ENCODE results near the gene C6orf15.

C6orf15 gene

DNA sequence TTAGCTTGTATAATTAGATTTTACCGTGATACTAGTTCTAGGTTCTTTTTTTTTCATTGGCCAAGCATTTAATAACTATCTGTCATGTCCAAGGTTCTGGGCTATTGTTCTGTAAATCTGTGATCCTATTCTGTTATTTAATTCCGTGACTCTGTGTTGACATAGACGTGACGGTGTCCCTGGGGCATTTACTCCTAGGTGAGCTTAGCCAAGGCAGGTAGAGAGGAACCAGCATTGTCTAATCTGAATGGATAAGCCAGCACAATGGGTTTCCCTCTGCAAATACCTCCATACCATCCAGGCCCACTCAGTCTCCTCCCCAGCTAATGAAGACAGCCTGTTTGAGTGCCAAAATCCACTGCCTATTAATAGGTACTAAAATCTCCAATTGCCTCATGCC lies 16.8 kb upstream of the C6orf15 start:
- no peak for FAIRE-seq

DNA sequence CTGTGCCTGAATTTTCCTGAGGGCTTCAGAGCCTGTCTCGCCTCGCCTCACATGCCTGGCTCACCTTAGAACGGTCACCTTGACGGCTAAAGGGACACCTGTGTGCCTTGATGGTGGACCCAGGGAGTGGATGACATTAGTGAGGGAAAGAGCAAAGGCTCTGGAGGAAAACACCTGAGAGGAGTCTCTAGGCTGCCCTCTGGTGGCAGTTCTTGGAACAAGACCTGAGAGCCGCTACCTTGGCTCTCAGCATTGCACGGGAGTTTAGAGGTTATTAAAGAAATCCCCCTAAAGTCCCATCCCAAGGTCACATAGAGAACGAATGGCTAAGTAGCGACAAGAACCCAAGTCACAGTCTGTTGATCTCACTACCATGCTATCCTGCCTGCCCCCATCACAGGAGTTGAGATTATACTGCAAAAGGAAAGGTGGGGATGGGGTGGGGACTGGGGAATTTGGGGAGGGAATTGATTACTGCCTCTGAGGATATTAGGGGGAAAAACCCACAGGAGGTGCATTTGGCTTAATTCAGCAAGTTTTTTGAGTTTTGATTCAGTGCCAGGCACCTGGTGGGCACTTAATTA lies 15.8 kb upstream of the C6orf15 start:
- FAIRE-seq: no peak

DNA sequence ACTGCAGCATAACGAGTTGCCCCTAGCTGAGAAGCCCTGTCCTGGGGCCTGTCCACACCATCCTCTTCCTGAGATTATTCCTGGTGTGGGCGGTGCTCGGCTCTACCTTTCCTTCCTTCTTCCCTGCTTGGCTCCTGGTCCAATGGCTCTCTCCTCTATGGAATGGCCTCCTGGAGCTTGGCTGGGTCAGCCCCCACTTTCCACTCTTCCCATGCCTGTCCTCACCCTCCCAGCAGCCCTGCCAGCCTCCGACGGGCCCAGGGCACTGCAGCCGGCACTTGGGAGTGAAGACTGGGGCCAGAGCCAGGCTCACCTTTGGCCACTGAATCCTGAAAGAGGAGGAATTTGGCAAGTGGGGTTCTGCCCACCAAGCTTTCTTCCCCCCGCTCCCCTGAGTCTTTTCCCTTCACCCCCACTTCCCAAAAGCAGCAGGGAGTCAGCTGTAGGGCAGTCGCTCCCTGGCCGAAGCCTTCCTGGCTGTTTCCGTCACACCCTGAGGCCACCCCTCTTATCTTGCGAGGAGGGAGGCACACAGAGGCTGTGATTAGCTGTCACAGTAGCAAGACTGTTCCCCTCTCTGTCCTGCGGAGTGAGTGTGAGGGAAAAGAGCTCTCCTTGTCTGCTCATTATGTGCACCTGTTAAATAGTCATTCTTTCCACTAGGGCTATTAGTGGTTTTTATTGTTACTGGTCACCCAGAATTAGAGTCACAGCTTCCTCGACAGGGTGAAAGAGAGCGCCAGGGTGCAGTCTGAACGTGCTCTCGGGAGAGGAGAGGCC lies 14.2 kb upstream of the C6orf15 start:
- no peak for FAIRE-seq

DNA sequence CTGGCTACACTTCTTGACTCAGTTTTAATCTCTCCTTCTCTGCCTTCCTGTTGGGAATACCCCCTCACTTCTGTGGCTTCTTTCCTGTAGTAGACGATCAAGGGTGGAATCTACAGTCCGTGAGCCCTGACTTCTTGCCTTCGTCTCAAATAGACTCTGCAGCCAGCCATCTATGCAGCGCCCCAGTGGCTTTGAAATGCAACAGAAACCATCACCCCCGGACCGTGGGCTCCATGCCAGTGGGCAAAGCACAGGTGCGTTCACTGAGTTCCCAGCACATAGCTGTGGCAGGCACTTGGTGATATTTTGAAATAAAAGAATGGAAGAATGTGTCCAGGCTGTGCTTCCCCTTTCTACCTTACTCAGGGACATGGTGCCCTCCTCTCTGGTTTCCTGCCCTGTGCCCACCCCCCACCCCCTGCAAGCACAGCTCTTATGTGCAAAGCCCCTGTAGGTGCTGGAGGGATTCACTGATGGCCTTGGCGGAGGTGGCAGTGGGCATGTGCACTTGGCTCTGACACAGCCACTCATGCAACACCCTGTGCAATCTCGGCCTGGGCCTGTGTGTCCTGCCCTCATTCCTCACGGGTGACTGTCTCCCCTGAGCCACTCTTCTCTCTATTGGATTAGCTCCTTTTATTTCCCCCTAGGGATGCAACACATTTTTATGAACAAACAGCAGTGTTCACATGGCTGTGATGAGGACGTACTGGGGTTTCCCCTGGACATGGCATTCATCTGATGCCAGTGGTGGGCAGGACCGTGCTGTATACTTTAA lies 13.4 kb upstream of the C6orf15 start:
- FAIRE-seq: no peak

DNA sequence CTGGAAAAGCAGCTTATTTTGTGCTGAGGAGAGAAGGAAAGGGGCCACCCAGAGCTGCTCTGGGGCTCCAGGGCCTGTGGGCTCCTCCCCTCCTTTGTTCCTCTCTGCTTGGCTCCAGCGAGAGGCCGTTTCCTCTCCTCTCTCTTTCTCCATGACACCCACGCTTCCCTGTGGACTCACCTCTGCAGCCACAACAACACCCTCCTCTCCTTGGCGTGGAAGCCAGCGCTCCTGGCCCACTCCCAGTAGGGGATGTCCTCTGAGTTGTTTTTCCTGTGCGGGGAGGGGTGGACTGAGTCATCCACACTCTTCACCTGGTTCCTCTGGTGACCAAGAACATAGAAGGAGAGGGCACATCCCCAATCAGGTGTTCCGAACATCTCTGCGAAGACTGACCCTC lies 12.8 kb upstream of the C6orf15 start:
- FAIRE-seq: no peak

DNA sequence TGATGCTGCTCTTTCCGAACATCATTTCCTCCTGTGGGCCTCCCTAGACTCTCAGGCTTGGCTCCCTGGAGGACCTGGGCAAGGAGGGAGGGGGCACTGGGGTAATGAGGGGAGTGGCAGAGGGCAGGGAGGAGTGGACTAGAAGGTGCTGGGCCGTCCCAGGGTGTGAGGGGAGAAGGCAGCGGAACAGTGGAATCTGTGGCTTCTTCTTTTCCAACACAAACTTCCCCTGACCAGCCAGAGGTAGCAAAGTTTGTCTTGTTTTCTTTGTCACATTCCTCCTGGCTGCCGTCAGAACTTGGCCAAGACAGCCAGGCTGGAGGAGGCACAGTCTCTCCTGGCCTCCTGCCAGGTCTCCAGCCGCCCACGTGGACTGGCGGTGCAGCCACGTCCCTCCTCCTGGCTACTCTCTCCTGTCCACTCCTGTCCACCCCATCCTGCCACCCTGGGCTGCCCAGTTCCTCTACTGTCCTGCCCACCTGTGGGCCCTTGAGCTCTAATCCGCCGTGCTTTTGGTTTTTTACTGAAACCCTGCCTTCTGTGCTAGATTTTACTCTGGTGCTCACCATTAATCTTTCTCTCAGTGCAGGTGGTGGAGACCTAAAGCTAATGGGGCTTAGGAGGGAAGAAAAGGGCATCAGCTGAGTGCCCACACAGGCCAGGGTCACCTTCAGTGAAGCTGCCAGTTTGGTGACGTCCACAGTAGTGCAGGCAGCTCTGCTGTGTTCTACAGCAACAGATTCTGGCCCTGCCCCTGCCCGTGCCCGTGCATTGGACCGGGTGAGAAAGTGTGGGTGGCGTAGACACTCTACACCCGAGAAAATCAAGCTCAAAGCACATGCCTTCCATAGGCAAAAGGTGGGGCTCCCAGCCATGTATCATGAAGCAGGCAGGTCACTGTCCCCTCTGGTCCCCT lies 10.7 kb upstream of the C6orf15 start:
- FAIRE-seq: no peak

DNA sequence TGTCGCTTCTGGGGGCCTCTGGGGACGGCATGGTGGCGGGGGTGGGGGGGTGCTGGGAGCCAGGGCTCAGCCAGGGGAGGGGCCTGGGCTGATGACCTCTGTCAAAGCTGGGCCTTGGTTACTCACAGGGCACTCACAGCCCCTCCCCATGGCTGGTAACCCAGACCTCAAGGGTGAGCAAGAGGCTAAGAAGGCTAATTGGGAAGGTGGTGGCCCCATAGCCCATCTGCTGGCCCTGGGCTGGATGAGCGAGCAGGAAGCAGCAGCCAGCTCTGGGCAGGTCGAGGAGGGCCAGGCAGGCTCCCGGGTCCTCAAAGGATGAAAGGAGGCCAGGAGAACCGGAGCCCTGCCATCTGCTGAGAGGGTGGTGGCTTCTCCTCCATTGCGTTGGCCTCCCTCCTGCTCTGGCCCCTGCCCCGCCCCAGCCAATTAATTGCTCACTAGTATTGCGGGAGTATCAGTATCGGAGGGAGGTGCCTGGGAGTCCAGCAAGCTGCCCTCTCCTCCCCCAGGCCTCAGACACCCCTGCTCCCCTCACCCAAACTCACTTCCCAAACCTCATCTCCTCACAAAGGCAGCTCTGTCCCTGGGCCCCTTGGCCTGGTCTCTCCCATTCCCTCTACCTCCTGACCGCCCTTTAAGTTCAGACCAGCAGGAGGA lies 8.9 kb upstream of the C6orf15 start:
- FAIRE-seq: no peak

DNA sequence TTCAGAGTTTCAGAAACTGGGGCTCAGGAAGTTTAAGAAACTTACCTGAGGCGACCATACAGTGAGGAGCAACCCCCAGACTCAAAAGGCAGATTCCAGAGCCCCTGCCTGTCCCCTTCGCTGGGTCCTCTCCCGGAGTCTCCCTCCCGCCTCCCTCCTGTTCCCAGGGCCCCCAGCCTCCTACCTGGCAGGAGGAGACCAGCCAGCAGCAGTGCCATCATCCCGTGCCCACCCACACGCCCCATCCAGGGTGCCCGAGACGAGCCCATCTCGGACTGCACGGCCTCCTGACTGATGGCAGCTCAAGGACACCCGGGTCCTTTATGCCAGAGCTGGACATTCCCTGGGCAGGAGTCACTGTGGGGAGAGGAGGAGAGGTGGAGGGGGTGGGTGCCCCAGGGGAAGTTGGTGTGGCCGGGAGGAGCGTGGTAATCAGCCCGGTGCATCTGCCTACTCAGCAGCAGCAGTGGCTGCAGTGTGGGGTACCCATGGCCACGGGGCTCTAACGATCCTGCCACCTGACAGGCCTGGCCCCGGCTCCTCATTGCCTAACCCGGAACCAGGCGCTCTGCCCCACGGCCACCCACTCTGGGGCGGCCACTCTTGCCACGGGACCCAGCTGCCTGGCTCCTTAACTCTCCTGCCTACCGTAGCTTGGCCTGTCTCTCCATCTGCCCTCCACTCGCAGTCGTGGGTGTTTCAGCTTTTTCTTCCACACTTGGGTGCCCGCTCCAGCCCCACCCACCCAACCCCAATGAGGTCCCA lies 8.0 kb upstream of the C6orf15 start, which contains the start of gene CDSN:
TSS of gene CDSN (minus strand) at position 296 of the 765 bp plus-strand sequence. CDS start at position 269, 27 bp downstream.
- no peak for FAIRE-seq

DNA sequence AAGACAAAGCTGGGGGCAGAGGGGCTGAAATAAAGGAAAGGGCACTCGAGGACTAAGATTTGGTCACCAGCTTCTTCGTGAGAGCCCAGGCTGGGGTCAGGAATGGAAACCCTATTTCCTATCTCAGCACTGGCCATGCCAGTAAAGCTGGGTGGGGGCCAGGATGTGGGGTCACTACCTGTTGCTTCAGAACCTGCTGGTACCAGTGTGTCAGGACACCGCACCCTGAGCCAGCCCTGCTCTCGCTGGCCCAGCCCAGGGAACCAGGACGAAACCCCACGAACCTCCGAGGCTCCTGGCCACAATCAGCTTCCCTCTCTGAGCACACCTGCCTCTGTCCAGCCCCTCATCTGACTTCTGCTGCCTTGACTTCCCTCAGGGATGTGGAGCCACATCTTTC lies 5.8 kb upstream of the C6orf15 start:
- no peak for FAIRE-seq

DNA sequence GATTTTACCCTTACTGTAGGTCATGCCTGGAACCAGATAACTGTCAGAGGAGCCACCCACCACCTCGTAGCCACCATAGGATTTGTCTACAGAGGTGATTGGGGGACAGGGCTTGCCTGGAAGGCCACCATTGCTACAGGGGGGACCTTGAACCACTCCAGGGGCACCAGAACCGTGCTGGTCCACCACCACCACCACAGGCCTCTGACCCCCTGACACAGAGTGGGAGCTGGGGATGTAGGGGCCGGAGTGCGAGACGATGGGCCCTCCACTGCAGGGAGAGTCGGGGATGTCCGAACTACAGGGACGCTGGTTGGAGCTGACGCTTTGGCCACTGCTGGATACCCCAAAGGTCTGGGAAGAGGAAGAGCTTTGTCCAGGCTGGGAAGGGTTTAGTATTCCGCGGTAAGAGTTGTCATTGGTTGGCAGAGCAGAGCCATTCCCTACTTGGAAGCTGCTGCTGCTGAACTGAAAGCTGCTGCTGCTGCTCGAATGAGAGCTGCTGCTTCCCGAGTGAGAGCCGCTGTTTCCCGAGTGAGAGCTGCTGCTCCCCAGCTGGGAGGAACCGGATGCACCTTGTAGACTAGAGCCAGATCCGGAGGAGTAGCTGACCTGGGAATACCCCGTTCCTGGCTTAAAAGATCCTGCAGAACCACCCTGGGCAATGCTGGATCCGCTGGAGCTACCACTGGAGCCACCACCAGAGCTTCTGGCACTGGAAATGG lies 4.4 kb upstream of the C6orf15 start:
- no peak for FAIRE-seq

DNA sequence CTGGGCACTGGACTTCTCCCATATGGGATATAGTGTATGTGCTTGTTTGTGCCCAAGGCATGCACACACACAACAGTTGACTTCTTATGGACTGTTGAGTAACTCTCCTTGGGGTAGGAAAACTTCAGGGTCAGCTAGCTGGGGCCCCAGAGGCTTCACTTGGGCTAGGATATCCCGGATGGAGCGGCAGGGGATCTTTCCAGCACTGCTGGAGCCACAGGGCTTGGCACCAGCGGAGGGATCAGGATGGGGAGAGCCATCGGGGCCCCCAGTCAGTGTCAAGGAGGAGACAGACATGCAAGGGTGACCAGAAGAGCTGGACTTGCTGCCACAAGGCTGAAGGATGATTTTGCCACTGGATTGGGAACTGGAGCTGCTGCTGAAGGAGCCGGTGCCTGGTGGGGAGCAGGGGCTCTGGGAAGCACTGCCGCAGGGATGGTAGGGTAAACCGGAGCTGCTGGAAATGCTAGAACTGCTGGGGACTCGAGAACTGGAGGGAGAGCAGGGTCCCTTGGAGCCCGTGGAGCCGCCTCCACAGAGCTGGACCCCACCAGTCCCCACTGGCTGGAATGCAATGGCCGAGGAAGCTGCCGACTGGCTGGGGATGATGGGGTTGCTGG lies 3.7 kb upstream of the C6orf15 start:
- no peak for FAIRE-seq

DNA sequence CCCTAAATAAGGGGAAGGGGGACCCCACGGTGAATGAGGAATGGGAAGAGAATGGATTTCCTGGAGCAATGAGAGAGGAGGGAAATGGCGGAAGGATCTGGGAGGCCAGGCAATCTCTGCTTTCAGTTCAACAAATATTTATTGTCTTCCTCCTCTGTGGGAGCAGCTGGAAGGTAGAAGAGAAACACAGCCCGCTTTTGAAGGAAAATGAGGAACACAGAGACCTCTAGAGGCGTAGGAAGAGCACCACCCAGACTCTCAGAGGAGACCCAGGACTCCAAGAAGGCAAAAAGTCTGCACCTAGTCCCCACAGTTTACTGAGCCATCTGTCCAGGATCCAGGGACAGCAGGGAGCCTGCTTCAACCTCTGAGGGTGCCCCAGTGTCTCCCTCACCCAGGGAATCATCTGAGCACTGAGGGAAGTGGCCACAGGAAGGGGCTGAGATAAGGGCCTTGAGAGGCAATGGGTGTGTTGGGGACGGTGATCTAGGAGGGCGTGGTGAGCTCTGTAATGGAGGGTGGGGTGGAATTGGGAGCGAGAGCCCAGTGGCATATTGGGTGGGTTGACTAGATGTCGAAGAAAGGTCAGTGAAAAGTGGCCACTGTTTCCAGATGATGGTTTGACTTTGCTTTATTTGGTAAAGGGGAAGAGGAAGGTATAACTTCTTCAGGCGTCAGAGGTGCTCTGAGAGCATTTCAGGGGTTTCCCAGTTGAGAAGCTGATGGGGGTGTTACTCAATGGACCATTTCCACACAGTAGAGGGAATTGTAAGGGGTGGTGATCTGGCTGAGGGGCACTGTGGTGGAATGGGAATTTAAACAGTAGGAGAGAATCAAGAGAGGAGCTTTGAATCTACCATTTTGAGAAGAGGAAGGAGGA lies 2.8 kb upstream of the C6orf15 start:
- no peak for FAIRE-seq

DNA sequence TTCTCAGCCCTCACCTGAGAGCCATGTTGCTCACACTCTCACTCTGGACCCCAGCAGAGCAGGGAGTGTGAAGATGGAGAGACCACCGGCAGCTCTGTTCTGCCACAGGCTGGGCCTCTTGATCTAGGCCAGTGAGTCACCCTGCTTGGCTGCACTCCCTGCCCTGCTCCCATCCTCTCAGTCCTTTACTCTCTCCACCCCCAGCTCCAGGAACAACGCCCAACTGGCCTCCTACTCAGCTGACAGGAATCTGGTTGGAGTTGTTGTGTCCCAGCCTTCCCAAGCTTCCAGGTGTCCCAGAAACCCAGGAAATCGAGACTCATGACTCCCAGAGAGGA lies 2.1 kb upstream of the C6orf15 start, which contains the start of gene PSORS1C1:
TSS of gene PSORS1C1 (plus strand) at position 260 of the 338 bp plus-strand sequence. CDS start 14,833 bp downstream, outside the sequence.
- FAIRE-seq: no peak

DNA sequence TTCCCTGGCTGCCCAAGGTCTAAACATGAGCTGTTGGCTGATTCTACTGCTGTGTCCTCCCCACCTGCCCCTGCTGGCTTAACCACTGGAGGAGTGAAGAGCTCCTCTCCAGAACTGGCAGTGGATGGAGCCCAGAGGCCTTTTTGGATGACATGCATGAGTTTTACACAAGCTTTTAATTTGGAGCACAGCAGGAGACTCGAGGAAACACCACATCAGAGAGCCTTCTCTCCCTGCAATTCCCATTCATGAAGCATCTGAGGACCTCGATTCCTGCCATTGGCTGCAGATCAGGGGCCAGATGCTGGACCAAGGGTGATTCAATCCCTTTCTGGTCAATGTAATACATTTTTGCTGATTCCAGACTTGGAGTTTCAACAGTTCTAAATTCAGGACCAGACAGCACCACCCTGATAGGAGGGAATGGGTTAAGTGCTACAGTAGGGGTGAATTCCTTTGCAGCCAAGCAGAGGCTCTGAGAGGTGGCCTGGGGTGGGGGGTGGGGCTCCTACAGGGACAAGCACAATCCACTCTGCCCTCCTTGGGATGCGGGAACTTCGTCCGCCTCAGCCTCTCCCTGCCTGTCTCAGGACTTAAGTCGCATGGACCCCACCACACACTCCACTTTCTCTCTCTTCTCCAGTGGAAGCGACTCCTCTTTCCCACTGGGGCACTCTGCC lies 1.6 kb upstream of the C6orf15 start:
- FAIRE-seq: no peak

DNA sequence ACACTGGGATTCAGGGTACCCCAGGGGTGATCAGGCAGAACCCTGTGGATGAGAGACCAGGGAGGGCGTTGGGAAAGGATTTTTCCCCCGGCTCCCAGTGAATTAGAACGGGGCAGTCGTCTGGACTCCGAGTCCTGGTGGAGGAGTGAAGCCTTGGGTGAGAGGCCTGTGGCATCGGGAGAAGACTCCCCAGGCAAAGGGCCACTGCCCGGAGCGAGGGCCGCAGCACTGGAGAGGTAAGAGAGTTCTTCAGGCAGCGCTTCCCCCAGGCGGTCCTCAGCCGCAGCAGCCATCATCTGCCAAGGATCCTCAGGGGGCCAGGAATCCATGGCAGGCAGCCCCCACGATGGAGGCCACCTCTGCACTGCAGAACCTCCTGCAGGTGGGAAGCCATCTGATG lies 663 bp downstream of the C6orf15 start:
- FAIRE-seq: no peak

DNA sequence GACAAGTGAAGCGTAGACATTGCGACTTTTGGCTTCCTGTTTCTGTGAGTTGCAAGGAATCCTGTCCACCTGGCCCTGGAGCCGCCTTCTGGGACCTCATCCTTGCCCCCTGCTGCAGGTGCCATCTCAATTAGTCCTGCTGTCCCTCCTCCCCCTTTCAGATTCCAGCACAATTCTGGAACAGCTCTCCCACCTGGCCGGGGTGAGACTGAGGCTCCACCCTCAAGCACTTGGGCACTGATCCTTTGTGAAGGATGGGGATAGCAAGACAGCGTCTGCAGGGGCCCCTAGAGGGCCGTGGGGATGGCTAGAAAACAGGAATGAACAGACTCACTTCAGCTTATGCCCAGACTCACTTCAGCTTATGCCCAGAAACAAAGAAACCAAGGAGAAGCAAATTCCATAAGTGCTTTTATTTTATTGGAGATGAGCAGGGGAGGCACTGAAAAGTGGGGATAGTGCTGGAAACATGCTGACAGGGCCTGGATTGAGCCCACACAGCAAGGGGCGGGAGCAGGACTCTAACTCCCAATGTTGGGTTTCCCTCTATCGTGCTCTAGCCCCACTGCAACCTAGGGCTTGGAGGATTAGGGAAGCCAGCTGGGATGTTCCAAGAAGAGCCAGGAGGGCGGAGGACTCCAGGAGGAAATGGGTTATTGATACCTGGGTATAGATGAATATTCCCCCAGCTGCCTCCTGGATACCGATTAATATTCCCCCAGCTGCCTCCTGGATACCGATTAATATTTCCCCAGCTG lies 1.4 kb downstream of the C6orf15 start:
- FAIRE-seq: no peak

DNA sequence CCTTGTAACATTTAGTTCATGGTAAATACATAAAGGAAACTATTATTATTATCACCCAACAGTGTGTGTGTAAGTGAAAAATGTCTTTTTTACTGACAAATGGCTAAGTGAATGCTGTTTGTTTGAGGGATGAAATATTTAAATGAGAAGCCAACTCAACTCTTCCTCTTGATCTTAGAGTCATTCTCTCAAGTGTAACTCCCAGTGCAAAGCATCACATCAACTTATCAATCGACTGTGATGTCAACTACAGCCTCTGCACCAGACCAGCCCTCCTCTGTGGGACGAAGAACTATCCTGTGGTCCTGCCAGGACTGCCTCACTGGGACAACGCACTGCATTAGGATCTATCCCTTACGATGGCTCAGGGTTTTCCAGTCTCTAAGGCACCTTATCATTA lies 5.3 kb downstream of the C6orf15 start:
- FAIRE-seq: no peak

DNA sequence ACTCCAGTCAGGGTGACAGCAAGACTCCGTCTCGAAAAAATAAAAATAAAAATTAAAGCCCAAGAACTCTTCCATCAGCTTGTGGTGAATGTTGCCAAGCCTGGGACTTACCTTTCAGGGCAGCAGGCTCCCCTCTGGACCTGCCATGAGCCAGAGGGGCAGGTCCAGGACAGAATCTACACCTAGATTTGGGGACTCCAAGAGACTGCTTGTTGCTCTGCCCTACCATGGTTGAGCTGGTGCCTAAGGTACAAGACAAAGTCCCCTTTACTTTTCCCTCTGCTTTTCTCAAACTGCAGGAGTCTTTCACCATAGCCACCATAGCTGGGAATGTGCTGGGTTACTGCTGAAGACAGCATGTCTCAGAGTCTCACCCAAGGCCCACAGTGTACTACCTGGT lies 9.2 kb downstream of the C6orf15 start:
- FAIRE-seq: no peak

Data from TTC549 (cell line).